Immature natural killer cell (primary cell): ENCODE data around the gene OR51V1. TPM values are rescaled to one million over a fixed set of nuclear protein-coding genes. Genes with fewer than 3 reads are reported as not detected.

Source experiments
- polyA plus RNA-seq, 3 donors: library from polyadenylated mRNA; unstranded; fragments of 300-500 nt; fragmentation: Illumina TruSeq; gene quantifications; one replicate each; pipeline ENCODE4 v1.2.3, GENCODE V29; 2021

Gene OR51V1
- polyA plus RNA-seq, 3 donors from 2014 or later = not detected

Other genes starting within 250 kb of the OR51V1 start
- gene OR51A2, start 245.0 kb downstream of the OR51V1 start, polyA plus RNA-seq = not detected
- gene OR51L1, start 205.8 kb downstream of the OR51V1 start, polyA plus RNA-seq = not detected
- not detected for gene OR52J3, start 154.2 kb downstream of the OR51V1 start, polyA plus RNA-seq
- not detected for gene OR52E2, start 141.1 kb downstream of the OR51V1 start, polyA plus RNA-seq
- gene OR52E1, start 131.1 kb downstream of the OR51V1 start, polyA plus RNA-seq = not detected
- not detected for gene OR52A5, start 62.3 kb downstream of the OR51V1 start, polyA plus RNA-seq
- gene OR52A1, start 45.9 kb downstream of the OR51V1 start, polyA plus RNA-seq = not detected
- gene HBB, start 26.4 kb upstream of the OR51V1 start, polyA plus RNA-seq = 100 to 1,000 TPM; 155 to 747 (median 736) TPM
- gene HBD, start 33.8 kb upstream of the OR51V1 start, polyA plus RNA-seq = 1 to 10 TPM in 1 of 3 donors, not detected in 2; 1.2 TPM
- not detected for gene HBG1, start 49.2 kb upstream of the OR51V1 start, polyA plus RNA-seq
- 1 to 10 TPM in 1 of 3 donors, not detected in 2; 1.9 TPM for gene HBG2, start 54.1 kb upstream of the OR51V1 start, polyA plus RNA-seq
- not detected for gene HBE1, start 69.3 kb upstream of the OR51V1 start, polyA plus RNA-seq
- not detected for gene OR51B4, start 101.3 kb upstream of the OR51V1 start, polyA plus RNA-seq
- gene OR51B2, start 123.6 kb upstream of the OR51V1 start, polyA plus RNA-seq = not detected
- gene OR51B5, start 142.8 kb upstream of the OR51V1 start, polyA plus RNA-seq = not detected
- gene OR51B6, start 150.8 kb upstream of the OR51V1 start, polyA plus RNA-seq = not detected
- gene OR51M1, start 183.1 kb upstream of the OR51V1 start, polyA plus RNA-seq = not detected
- not detected for gene OR51Q1, start 221.4 kb upstream of the OR51V1 start, polyA plus RNA-seq
- gene OR51I1, start 240.8 kb upstream of the OR51V1 start, polyA plus RNA-seq = not detected
- gene OR51I2, start 248.6 kb upstream of the OR51V1 start, polyA plus RNA-seq = not detected